HepG2 (cell line): ENCODE data around the gene CLIC3. TPM values are rescaled to one million over a fixed set of nuclear protein-coding genes. Genes with fewer than 3 reads are reported as not detected.

Experiments used
- MEF2D ChIP-seq: sonication (generic); formaldehyde crosslinking; IDR thresholded peaks from 2 replicates; pipeline ENCODE4 v1.5.1; 2020; ENCODE audit warnings: mild to moderate bottlenecking, missing genetic modification reagents
- NRL ChIP-seq: sonication (generic); formaldehyde crosslinking; IDR thresholded peaks from 2 replicates; pipeline ENCODE4 v1.5.0; 2020; ENCODE audit warnings: missing genetic modification reagents, mild to moderate bottlenecking, moderate library complexity, borderline replicate concordance
- PPARG ChIP-seq: conservative IDR thresholded peaks from 2 replicates; pipeline ENCODE4 v1.6.1; 2016; ENCODE audit warnings: missing biosample characterization, missing genetic modification reagents
- ZFP36L1 ChIP-seq: sonication (generic); formaldehyde crosslinking; IDR thresholded peaks from 2 replicates; pipeline ENCODE4 v1.8.0; 2022; ENCODE audit warnings: mild to moderate bottlenecking, missing genetic modification reagents, moderate library complexity
- ZFP82 ChIP-seq: sonication (generic); formaldehyde crosslinking; IDR thresholded peaks from 2 replicates; pipeline ENCODE4 v1.5.1; 2020; ENCODE audit warnings: mild to moderate bottlenecking, missing genetic modification reagents, borderline replicate concordance
- ZNF326 ChIP-seq: sonication (generic); formaldehyde crosslinking; IDR thresholded peaks from 2 replicates; pipeline ENCODE4 v1.4.0; 2020; ENCODE audit warnings: missing genetic modification reagents, borderline replicate concordance
- polyA plus RNA-seq, 8 experiments: library from polyadenylated mRNA; depleted of rRNA in 3 of 8; stranded (reverse) in 7 of 8; unstranded in 1 of 8; fragments of >200 nt; fragmentation: Illumina TruSeq in 4 of 8; extraction: Trizol in 4 of 8; gene quantifications; 2 replicates each; pipeline versions ENCODE4 v1.2.1 to v1.2.3, GENCODE V29; 2011 to 2016; ENCODE audit warnings: low read depth in 4 of 8, missing spikeins in 1 of 8, mixed read lengths in 1 of 8; ENCODE audit not compliant: insufficient read depth in 1 of 8
- total RNA-seq, 5 experiments: library from RNA; depleted of rRNA; stranded (reverse); fragments of >200 nt; fragmentation: Illumina TruSeq; extraction: Trizol; gene quantifications; 2 replicates each; pipeline ENCODE4 v1.2.3, GENCODE V29; 2016; ENCODE audit warnings: low read depth in 1 of 5
- TF ChIP-seq, protein P1 (sequence below): sonication (generic); formaldehyde crosslinking; IDR thresholded peaks from 2 replicates; pipeline ENCODE4 v1.4.0; 2020; ENCODE audit warnings: mild to moderate bottlenecking, missing genetic modification reagents, borderline replicate concordance
- TF ChIP-seq, protein P2 (sequence below): fragments of 450-650 bp; IDR thresholded peaks from 2 replicates; pipeline ENCODE4 v1.6.1; 2017; ENCODE audit warnings: mild to moderate bottlenecking
- TF ChIP-seq, protein P3 (sequence below): sonication (generic); formaldehyde crosslinking; IDR thresholded peaks from 2 replicates; pipeline ENCODE4 v1.5.0; 2020; ENCODE audit warnings: mild to moderate bottlenecking, missing genetic modification reagents

Gene CLIC3
- total and polyA plus RNA-seq, 2 of the 13 experiments (the other 11 are each of a cell fraction or from before 2014, with no cell fraction given), result 0.51 to 1.5 TPM

GRCh38 chr9:136996361-136997292 lies at the start of gene CLIC3 (continued):
- TF ChIP-seq, protein P1, sequence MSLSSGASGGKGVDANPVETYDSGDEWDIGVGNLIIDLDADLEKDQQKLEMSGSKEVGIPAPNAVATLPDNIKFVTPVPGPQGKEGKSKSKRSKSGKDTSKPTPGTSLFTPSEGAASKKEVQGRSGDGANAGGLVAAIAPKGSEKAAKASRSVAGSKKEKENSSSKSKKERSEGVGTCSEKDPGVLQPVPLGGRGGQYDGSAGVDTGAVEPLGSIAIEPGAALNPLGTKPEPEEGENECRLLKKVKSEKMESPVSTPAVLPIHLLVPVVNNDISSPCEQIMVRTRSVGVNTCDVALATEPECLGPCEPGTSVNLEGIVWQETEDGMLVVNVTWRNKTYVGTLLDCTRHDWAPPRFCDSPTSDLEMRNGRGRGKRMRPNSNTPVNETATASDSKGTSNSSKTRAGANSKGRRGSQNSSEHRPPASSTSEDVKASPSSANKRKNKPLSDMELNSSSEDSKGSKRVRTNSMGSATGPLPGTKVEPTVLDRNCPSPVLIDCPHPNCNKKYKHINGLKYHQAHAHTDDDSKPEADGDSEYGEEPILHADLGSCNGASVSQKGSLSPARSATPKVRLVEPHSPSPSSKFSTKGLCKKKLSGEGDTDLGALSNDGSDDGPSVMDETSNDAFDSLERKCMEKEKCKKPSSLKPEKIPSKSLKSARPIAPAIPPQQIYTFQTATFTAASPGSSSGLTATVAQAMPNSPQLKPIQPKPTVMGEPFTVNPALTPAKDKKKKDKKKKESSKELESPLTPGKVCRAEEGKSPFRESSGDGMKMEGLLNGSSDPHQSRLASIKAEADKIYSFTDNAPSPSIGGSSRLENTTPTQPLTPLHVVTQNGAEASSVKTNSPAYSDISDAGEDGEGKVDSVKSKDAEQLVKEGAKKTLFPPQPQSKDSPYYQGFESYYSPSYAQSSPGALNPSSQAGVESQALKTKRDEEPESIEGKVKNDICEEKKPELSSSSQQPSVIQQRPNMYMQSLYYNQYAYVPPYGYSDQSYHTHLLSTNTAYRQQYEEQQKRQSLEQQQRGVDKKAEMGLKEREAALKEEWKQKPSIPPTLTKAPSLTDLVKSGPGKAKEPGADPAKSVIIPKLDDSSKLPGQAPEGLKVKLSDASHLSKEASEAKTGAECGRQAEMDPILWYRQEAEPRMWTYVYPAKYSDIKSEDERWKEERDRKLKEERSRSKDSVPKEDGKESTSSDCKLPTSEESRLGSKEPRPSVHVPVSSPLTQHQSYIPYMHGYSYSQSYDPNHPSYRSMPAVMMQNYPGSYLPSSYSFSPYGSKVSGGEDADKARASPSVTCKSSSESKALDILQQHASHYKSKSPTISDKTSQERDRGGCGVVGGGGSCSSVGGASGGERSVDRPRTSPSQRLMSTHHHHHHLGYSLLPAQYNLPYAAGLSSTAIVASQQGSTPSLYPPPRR, result 0 out of 2 replicates have a peak, but pooled peaks have one; percentile 45
- no peak for TF ChIP-seq ZFP82 (CRISPR knock-in tag)
- no peak for TF ChIP-seq ZFP36L1 (CRISPR knock-in tag)
- TF ChIP-seq NRL, result peak; percentile 83
- TF ChIP-seq, protein P2, sequence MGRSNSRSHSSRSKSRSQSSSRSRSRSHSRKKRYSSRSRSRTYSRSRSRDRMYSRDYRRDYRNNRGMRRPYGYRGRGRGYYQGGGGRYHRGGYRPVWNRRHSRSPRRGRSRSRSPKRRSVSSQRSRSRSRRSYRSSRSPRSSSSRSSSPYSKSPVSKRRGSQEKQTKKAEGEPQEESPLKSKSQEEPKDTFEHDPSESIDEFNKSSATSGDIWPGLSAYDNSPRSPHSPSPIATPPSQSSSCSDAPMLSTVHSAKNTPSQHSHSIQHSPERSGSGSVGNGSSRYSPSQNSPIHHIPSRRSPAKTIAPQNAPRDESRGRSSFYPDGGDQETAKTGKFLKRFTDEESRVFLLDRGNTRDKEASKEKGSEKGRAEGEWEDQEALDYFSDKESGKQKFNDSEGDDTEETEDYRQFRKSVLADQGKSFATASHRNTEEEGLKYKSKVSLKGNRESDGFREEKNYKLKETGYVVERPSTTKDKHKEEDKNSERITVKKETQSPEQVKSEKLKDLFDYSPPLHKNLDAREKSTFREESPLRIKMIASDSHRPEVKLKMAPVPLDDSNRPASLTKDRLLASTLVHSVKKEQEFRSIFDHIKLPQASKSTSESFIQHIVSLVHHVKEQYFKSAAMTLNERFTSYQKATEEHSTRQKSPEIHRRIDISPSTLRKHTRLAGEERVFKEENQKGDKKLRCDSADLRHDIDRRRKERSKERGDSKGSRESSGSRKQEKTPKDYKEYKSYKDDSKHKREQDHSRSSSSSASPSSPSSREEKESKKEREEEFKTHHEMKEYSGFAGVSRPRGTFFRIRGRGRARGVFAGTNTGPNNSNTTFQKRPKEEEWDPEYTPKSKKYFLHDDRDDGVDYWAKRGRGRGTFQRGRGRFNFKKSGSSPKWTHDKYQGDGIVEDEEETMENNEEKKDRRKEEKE, result no peak
- TF ChIP-seq ZNF326 (CRISPR knock-in tag), result no peak
- TF ChIP-seq PPARG (CRISPR knock-in tag), result no peak
- TF ChIP-seq, protein P3, sequence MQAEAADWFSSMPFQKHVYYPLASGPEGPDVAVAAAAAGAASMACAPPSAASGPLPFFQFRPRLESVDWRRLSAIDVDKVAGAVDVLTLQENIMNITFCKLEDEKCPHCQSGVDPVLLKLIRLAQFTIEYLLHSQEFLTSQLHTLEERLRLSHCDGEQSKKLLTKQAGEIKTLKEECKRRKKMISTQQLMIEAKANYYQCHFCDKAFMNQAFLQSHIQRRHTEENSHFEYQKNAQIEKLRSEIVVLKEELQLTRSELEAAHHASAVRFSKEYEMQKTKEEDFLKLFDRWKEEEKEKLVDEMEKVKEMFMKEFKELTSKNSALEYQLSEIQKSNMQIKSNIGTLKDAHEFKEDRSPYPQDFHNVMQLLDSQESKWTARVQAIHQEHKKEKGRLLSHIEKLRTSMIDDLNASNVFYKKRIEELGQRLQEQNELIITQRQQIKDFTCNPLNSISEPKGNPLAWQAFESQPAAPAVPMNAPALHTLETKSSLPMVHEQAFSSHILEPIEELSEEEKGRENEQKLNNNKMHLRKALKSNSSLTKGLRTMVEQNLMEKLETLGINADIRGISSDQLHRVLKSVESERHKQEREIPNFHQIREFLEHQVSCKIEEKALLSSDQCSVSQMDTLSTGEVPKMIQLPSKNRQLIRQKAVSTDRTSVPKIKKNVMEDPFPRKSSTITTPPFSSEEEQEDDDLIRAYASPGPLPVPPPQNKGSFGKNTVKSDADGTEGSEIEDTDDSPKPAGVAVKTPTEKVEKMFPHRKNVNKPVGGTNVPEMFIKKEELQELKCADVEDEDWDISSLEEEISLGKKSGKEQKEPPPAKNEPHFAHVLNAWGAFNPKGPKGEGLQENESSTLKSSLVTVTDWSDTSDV (CRISPR knock-in tag), result no peak
- 0 out of 2 replicates have a peak, but pooled peaks have one; percentile 47 for TF ChIP-seq MEF2D (CRISPR knock-in tag)
